GM12801 (cell line): ENCODE measurements around the gene RGS4.

Source experiments
- CTCF ChIP-seq: IDR thresholded peaks from one replicate; pipeline ENCODE4 v1.5.1; 2011; ENCODE audit warnings: control low read depth; ENCODE audit not compliant: insufficient read length; ENCODE audit errors: extremely low read depth

The RGS4 gene

GRCh38 chr1:163076446-163076845 lies 7.3 kb downstream of the RGS4 start:
- no peak for TF ChIP-seq CTCF

GRCh38 chr1:163076981-163077761 lies 8.0 kb downstream of the RGS4 start:
- TF ChIP-seq CTCF, result no peak

- TF ChIP-seq CTCF, result no peak
Measured at GRCh38 chr1:163082971-163083370, 13.8 kb downstream of the RGS4 start.

- no peak for TF ChIP-seq CTCF
Measured at GRCh38 chr1:163083690-163084089, 14.5 kb downstream of the RGS4 start.

- TF ChIP-seq CTCF, result no peak
Measured at GRCh38 chr1:163084330-163084729, 15.2 kb downstream of the RGS4 start.

GRCh38 chr1:163085041-163085903 lies 16.1 kb downstream of the RGS4 start:
- no peak for TF ChIP-seq CTCF

GRCh38 chr1:163085904-163086268 lies 16.7 kb downstream of the RGS4 start:
- no peak for TF ChIP-seq CTCF
